GM19193 (cell line): ENCODE data around the gene ADORA2A.

ENCODE experiments used
- POLR2A ChIP-seq: IDR thresholded peaks from 4 replicates; pipeline ENCODE4 v1.6.1; 2011; ENCODE audit not compliant: insufficient read depth, insufficient read length; ENCODE audit errors: extremely low read depth

ADORA2A gene

GRCh38 chr22:24460418-24461089, 33.2 kb downstream of the ADORA2A start:
- no peak for TF ChIP-seq POLR2A

- TF ChIP-seq POLR2A, result no peak
Observed at GRCh38 chr22:24463071-24463760, 35.8 kb downstream of the ADORA2A start.

- TF ChIP-seq POLR2A, result no peak
Observed at GRCh38 chr22:24465566-24465965, 38.2 kb downstream of the ADORA2A start.

- no peak for TF ChIP-seq POLR2A
Observed at GRCh38 chr22:24465975-24466374, 38.6 kb downstream of the ADORA2A start.

GRCh38 chr22:24466716-24467328, 39.4 kb downstream of the ADORA2A start:
- no peak for TF ChIP-seq POLR2A

- no peak for TF ChIP-seq POLR2A
Observed at GRCh38 chr22:24467340-24467739, 39.9 kb downstream of the ADORA2A start.

GRCh38 chr22:24471570-24471969, 44.2 kb downstream of the ADORA2A start:
- TF ChIP-seq POLR2A, result no peak

GRCh38 chr22:24473284-24473683, 45.9 kb downstream of the ADORA2A start:
- no peak for TF ChIP-seq POLR2A

GRCh38 chr22:24474221-24474620, 46.8 kb downstream of the ADORA2A start:
- TF ChIP-seq POLR2A, result no peak

GRCh38 chr22:24474649-24475255, 47.4 kb downstream of the ADORA2A start:
- no peak for TF ChIP-seq POLR2A

- no peak for TF ChIP-seq POLR2A
Observed at GRCh38 chr22:24481641-24482040, 54.2 kb downstream of the ADORA2A start.

- TF ChIP-seq POLR2A, result no peak
Observed at GRCh38 chr22:24482575-24482974, 55.2 kb downstream of the ADORA2A start.

GRCh38 chr22:24482998-24483397, 55.6 kb downstream of the ADORA2A start:
- no peak for TF ChIP-seq POLR2A

- TF ChIP-seq POLR2A, result no peak
Observed at GRCh38 chr22:24483976-24484545, 56.7 kb downstream of the ADORA2A start.

- TF ChIP-seq POLR2A, result no peak
Observed at GRCh38 chr22:24485170-24485569, 57.8 kb downstream of the ADORA2A start.
